NCI-H345 treated with DMSO at 0.1 percent for 48 hours (cell line): ENCODE data around the gene SENP7.
A peak's percentile ranks its signal among the peaks of the same experiment; 100 is the strongest.
"Not testable (repeated sequence)": the region's sequence is repeated elsewhere in the genome, so short reads cannot be mapped to it uniquely, and the experiment has no call there.

Experiments
- DNase-seq: peaks from one replicate; lab custom pipeline; 2025; ENCODE audit not compliant: unreplicated experiment; lab: John Stamatoyannopoulos, UW

SENP7 gene

DNA sequence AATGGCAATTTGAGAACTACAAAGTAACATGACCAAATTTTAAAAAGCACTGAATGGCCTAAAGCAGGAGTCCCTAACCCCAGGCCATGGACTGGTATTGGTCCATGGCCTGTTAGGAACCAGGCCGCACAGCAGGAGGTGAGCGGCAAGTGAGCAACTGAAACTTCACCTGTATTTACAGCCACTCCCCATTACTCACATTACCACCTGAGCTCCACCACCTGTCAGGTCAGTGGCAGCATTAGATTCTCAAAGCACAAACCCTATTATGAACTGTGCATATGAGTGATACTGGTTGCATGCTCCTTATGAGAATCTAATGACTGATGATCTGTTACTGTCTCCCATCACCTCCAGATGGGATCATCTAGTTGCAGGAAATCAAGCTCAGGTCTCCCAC lies 48.8 kb downstream of the SENP7 start:
- DNase-seq, result no peak

DNA sequence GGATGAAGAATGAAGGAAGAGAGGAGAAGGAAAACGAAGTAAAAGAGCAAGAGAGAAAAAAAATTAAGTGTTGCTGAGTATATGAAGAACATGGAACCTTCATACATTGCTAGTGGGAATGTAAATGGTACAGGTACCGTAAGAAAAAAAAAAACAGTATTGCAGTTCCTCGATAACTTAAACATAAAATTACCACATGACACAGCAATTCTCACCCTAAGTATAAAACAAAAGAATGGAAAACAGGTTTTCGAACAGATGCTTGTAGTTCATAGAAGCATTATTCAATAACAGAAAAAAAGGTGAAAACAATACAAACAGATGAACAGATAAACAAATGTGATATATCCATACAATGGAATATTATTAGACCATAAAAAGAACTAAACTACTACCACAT lies 51.6 kb downstream of the SENP7 start:
- DNase-seq, result no peak

DNA sequence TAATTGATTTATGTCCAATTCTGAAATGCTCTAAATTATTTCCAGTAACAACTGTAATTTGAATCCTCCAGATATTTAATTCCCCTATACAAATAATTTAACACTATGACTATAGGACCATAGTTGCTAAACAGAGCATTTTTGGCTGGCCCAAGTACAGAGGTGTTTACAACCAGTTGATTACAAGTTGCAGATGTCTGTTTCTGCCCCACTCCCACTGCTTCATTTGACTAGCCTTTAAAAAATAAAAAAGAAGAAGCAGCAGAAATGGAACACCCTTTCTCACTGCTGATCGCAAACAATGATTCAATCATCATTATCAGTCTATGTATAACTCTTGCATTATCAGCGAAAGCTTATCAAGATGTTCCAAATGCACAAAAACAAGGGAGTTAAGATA lies 54.6 kb downstream of the SENP7 start:
- no peak for DNase-seq

DNA sequence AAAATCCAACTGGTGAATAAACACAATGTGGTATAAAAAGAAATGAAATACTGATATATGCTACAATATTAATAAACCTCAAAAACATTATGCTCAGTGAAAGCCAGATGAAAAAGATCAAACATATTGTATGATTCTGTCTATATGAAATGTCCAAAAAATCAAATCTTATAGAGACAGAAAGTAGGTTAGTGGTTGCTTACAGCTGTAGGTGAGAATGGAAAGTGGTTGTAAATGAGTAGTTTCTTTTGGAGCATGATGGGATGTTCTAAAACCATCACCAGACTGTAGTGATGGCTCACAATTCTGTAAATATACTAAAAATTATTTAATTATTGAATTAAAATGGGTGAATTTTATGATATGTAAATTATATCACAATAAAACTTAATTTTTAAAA lies 58.4 kb downstream of the SENP7 start:
- no peak for DNase-seq

DNA sequence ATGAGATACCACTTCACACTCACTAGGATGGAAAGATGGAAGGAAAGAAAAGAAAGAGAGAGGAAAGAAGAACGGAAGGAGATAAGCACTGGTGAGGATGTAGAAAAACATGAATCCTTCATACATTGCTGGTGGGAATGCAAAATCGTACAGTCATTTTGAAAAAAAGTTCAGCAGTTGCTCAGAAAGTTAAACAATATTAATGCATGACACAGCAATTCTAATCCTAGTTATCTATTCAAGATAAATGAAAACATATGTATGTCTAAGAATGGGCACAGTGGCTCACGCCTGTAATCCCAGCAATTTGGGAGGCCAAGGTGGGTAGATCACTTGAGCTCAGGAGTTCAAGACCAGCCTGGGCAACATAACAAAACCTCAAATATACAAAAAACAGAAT lies 59.1 kb downstream of the SENP7 start:
- DNase-seq, result no peak

DNA sequence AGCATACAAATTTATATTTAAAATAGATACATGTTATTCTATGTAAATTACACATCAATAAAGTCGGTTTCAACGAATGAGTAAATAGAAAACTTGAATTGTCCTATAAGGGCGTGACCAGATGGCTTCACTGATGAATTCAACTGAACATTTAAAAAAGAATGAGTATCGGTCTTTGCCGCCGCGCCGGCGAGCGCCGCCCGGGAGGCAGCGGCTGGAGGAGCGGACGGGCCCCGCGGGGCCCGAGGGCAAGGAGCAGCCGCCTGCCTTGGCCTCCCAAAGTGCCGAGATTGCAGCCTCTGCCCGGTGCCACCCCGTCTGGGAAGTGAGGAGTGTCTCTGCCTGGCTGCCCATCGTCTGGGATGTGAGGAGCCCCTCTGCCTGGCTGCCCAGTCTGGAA lies 74.4 kb downstream of the SENP7 start:
- DNase-seq, result not testable (repeated sequence)

DNA sequence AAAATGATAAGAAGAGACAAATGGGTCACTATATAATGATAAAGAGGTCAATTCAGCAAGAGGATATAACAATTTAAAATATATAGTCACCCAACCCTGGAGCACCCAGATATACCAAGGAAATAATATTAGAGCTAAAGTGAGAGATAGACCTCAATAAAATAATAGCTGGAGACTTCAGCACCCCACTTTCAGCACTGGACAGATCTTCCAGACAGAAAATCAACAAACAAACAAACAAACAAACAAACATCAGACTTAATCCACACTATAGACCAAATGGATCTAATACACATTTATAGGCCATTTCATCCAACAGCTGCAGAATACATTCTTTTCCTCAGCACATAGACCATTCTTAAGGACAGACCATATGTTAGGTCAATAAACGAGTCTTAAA lies 79.4 kb downstream of the SENP7 start:
- no peak for DNase-seq

DNA sequence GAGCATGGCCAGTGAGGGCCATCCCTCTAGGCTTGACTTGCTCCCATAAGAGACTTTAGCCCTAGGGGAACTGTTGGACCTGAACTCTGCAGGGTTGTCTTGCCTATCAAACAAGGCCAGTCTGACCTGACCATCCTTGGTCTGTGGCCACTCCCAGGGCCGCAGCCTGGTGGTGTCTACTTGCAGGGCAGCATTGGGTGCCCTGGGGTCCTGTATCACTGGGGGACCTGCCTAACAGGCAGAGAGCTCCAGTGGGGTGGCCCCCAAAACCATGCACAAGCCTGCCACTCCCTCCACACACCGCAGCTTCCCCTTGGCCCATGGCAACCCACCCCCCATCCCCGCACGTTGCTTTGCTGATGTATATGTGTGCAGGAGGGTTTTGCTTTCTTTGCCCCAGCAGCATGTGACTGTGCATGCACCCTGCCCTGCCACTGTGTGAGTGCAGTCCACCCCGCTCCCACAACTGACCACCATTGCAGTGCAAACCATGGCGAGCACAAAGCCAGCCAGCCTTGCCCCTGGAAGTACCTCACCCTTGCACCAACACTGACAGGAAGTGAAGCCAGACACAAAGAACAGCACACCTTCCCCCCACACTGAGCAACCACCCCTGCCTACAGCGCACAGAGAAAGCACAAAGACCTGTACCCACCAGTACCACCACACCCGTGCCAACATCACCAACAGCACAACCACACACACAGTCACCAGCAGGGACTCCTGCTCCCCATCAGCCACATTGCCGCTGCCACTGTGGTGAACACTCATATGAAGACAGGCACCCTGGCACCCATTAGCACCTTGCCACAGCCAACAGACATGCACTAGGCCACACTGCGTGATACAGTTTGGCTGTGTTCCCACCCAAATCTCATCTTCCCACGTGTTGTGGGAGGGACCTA lies 88.8 kb downstream of the SENP7 start:
- DNase-seq, result no peak

DNA sequence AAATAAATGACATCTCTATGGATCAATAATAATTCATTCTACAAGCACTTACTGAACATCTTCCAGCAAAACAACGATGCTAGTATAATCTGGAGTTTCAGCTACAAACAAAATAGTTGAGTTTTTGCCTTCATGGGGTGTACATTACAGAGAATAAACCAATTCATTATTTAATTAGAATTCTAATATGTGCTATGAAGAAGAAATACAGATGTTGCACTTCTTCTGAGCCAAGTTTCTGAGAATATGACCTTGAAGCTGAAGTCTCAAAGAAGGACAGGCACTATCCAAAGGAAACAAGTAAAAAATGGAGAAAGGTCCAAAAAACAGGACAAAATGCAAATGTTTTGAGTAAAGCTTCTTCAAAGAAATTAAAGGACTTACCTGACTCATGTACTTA lies 94.2 kb downstream of the SENP7 start:
- no peak for DNase-seq

DNA sequence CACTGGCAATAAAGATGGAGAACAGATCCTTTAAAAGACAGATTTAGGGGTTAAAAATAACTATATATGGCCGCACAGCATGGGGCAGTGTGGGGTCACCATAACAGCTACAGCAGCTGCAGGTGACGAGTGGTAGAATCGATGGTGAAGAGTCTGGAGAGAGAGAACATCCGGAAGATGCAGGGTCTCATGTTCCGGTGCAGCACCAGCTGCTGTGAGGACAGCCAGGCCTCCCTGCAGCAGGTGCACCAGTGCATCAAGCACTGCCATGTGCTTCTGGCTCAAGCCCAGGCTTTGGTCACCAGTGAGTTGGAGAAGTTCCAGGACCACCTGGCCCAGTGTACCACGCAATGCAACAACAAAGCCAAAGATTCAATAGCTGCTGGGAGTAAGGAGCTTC lies 98.9 kb downstream of the SENP7 start:
- no peak for DNase-seq

DNA sequence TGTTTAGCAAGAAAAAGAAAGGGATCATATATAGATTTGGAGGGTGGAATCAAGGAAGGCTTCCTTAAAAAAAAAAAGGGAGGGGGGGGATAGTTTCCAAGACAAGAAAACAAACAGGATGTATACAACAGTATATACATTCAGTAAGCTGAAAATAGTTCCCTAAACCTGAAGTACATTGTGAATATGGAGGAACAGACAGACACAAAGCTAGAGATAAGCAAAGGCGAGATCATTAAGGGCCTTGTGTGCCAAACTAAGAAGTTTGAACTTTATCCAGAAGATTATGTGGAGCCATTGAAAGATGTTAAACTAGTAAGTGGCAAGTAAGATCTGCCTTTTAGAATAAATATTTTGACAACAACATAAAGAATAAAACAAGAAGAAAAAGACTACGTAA lies 99.4 kb downstream of the SENP7 start:
- DNase-seq, result no peak

DNA sequence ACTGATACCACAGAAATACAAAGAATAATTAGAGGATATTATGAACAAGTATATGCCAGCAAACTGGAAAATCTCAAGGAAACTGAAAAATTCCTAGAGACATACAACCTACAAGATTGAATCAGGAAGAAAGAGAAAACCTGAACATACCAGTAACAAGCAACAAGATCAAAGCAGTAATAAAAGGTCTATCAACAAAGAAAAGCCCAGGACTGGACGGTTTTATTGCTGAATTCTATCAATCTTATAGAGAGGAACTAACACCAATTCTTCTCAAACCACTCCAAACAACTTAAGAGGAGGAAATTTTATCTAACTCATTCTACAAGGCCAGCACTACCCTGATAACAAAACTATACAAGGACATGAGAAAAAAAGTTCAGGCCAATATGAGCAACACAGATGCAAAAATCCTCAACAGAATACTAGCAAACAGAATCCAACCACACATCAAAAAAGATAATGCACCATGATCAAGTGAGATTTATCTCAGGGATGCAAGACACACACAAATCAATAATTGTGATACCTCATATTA lies 121.5 kb downstream of the SENP7 start:
- no peak for DNase-seq

DNA sequence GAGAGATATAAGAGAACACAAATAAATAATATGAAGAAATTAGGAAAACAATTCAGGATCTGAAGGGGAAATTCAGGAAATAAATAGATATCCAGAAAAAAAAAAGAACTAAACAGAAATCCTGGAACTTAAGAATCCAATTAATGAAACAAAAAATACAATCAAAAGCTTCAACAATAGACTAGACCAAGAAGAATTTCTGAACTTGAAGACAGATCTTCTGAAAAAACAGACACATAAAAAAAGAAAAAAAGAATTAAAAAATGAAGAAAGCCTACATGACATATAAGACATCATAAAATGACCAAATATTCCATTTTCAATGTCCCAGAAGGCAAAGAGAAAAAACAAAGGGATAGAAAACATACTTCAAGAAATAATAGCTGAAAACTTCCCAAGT lies 124.3 kb downstream of the SENP7 start:
- DNase-seq, result no peak

DNA sequence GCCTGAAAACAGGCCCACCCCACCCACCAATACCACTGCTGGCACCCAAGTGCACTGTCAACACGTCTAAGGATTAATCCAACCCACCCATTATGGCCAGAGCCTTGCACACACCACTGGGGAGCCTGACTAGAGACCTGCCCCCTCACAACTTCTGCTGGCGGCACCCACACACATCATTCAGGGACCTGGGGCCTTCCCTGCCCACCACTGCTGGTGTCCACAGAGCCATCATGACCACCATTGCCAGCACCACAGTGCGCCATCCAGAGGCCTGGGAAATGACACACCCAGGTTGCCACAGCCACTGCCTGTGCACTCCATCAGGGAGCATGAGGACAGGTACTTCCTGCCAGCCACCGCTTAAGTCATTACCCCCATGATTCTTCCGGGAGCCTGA lies 125.7 kb downstream of the SENP7 start:
- DNase-seq, result no peak

DNA sequence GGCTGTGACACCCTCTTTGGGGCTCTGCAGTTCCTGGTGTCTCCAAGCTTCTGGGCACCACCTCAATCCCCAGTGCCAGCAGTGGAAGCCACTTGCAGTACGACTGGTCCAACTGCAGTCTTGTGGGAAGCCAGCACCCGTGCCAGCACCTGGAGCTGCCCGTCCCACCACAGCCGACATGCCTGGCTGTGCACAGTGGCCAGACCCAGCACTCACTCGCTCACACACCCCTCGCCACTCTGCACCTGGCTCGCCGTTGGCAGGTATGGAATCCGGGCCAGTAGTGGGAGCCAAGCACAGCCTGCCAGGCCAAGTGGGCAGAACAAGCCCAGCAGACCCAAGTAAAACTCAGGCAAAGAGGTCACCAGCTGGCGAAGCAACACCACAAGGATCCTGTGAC lies 128.6 kb downstream of the SENP7 start:
- DNase-seq, result no peak

DNA sequence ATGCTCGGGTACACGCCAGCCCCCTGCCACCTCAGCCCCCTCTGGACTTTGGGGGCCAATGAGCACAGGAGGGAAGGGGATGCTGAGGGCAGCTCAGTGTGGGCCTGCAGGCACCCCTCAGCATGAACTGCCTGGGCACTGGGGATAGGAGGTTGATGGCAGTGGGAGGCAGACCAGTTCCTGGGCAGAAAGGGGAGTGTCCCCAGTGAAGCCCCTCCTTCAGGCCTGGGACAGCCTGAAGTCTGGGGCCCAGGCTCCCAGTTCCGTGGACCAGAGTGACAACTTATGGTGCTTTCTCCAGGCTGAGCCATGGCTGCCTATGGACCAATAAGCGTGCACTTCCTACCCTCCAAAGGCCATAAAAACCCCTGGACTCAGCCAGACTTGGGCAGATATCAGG lies 129.4 kb downstream of the SENP7 start:
- no peak for DNase-seq

DNA sequence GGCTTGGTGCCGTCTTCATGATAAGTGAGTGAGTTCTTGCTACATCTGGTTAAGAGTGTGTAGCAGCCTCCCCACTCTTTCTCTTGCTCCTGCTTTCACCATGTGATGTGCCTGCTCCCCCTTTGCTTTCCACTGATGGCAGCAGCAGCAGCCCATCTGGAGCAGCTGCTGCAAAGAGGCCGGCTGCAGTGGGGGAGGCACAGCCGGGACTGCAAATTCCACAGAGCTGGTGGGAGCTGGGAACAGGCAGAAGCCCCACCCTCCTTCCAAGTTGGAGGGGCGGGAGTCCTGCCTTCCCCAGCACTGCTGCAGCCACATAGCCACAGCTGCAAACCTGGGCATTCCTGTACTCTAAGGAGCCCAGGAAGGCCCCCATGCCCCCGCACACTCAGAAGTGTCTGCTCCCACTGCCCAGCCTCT lies 129.8 kb downstream of the SENP7 start:
- no peak for DNase-seq

DNA sequence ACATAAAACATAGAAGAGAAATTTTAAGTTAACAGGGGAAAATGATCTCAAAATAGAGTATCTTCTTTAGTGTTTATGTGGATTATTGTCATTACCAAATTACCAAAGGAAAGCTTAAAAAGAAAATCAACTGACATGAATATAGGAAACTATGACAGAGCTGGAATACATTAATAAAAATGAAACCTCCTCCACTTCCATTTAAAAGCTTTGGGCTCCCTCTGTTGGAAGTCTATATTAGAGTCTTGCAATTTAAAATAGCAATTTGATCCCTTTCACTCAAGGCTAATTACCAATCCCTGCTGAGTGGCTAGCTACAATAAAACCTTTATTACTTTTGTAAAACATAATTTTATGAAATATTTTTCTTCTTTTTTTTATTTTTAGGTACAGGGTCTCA lies 131.2 kb downstream of the SENP7 start:
- DNase-seq, result peak; percentile 0

DNA sequence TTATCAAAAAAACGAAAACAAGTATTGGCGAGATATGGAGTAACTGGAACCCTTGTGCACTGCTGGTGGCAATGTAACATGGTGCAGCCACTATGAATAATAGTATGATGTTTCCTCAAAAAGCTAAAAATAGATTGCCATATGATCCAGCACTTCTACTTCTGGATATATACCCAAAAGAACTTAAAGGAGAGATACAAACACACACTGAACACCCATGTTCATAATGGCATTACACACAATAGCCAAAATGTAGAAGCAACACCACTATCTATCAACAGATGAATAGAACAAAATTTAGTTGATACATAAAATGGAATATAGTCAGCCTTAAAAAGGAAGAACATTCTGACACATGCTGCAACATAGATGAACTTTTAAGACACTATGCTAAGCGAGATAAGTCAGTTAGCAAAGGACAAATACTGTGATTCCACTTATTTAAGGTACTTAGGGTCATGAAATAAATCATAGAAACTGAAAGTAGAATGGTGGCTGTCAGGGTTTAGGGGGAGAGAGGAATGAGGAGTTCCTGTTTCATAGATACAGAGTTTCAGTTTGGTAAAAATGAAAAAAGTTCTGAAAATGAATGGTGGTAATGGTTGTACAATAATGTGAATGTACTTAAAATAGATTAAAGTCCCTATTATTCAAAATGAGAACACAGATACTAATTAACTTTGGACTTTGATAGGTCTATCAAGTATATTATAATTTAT lies 133.2 kb downstream of the SENP7 start:
- no peak for DNase-seq

DNA sequence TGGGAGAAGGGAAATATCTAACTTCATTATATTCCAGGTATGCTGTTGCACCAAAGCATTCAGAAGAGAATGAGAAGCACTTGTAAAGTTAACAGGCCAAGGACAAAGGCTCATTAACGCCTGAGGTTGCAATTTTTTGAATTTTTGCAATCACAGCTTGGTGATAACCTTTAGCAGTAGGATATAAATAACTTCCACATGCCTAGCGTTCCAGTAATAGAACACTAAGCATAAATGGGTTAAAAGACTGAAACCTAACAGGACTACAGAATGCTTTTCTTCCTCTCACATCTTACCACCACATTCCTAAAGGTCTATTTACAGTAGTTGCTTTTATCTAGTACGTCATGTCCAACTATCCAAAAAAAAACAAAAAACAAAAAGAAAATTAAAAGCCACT lies 135.2 kb downstream of the SENP7 start:
- DNase-seq, result no peak

DNA sequence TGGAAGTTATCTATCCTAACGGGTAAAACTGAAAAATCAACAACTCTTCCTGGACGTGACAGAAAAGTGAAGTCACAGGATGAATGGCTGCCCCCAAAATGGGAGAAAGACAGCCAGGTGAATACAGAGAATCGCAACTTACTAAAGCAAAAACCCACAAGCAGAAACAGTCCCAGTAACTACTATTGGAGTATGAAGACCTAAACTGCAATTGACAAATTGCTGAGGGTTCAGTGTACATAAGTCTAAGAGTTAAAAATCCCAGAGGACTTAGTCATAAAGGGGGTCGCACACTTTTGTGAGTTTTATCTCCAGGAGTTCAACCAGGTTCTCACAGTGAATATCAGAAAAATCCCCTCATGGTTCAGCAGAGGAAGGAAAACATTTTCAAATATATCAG lies 135.8 kb downstream of the SENP7 start:
- no peak for DNase-seq

DNA sequence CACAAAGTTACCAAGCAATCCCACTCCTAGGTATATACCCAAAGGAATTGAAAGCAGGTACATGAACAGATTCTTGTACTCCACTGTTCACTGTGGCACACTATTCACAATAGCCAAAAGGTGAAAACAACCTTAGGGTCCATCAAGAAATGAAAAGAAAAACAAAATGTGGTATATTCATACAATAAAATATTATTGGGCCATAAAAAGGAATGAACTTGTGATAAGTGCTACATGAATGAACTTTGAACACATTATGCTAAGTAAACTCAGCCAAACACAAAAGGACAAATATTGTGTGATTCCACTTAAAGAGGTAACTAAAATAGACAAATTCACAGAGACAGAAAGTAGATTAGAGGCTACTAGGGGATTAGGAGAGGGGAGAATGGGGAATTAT lies 137.4 kb downstream of the SENP7 start:
- no peak for DNase-seq
